ENCODE data around the gene NANOS3. TPM values are rescaled to one million over a fixed set of nuclear protein-coding genes. Genes with fewer than 3 reads are reported as not detected.
"Not testable (repeated sequence)": the region's sequence is repeated elsewhere in the genome, so short reads cannot be mapped to it uniquely, and the experiment has no call there.

NANOS3 gene
- total RNA-seq, 2 experiments from 2014 or later, result 0.48 TPM; not detected in 1

GRCh38 chr19:13847407-13848339, 29.3 kb upstream of the NANOS3 start:
- DNase-seq, result peak; percentile 85
- Mint-ChIP-seq H3K27me3 (no peaks in the 10 kb centered on the region), H3K4me1 (peaks cover 52% of the 10 kb centered on the region), H3K4me3 (peak overlapping the region; percentile 70), H3K27ac (peak overlapping the region; percentile 95), H3K36me3 (ENCODE audit: low read depth) (peaks cover 2% of the 10 kb centered on the region), H3K9me3 (no peaks in the 10 kb centered on the region)
- CTCF ChIA-PET, result interaction anchor here (1.0 to 8.8 kb wide), 6 partner anchors 9 to 45 kb away, joined by 3 to 69 read pairs (median 5); no protein-coding TSS in a partner anchor
- POLR2A ChIA-PET, result interaction anchor here (1.0 kb wide), 1 partner anchor 60 kb away, joined by 3 read pairs; no protein-coding TSS in a partner anchor

GRCh38 chr19:13848340-13848677, 28.6 kb upstream of the NANOS3 start:
- Mint-ChIP-seq H3K4me1 (peaks cover 52% of the 10 kb centered on the region), H3K27me3 (no peaks in the 10 kb centered on the region), H3K9me3 (no peaks in the 10 kb centered on the region), H3K36me3 (ENCODE audit: low read depth) (peaks cover 2% of the 10 kb centered on the region), H3K4me3 (no peak overlapping the region), H3K27ac (peak overlapping the region; percentile 74)
- ChIA-PET CTCF (interaction anchor here (1.3 to 8.8 kb wide), 3 partner anchors 12 to 64 kb away, joined by 3 to 69 read pairs (median 5); no protein-coding TSS in a partner anchor), POLR2A (no interaction called here)
- no peak for DNase-seq

GRCh38 chr19:13848798-13849676, 27.9 kb upstream of the NANOS3 start:
- Mint-ChIP-seq H3K27ac (peak overlapping the region; percentile 41), H3K9me3 (no peaks in the 10 kb centered on the region)

GRCh38 chr19:13849991-13850909, 26.7 kb upstream of the NANOS3 start:
- Mint-ChIP-seq H3K27ac (peak overlapping the region; percentile 54), H3K36me3 (ENCODE audit: low read depth) (peaks cover 2% of the 10 kb centered on the region), H3K4me3 (no peak overlapping the region), H3K27me3 (no peaks in the 10 kb centered on the region), H3K4me1 (peaks cover 34% of the 10 kb centered on the region), H3K9me3 (no peaks in the 10 kb centered on the region)
- POLR2A ChIA-PET, result no interaction called here
- peak; percentile 64 for DNase-seq
- CTCF ChIA-PET, result interaction anchor here (1.0 to 8.8 kb wide), 4 partner anchors 12 to 30 kb away, joined by 3 to 69 read pairs (median 4); no protein-coding TSS in a partner anchor

More at GRCh38 chr19:13848798-13849676, 27.9 kb upstream of the NANOS3 start:
- H3K27me3 Mint-ChIP-seq, result no peaks in the 10 kb centered on the region
- DNase-seq, result no peak
- ChIA-PET POLR2A (no interaction called here), CTCF (interaction anchor here (0.7 to 8.8 kb wide), 5 partner anchors 8 to 65 kb away, joined by 3 to 69 read pairs (median 3); no protein-coding TSS in a partner anchor)
- H3K4me1 Mint-ChIP-seq, result peaks cover 47% of the 10 kb centered on the region
- H3K36me3 Mint-ChIP-seq (ENCODE audit: low read depth), result peaks cover 2% of the 10 kb centered on the region
- no peak overlapping the region for H3K4me3 Mint-ChIP-seq

- no peaks in the 10 kb centered on the region for H3K27me3 Mint-ChIP-seq
- no peaks in the 10 kb centered on the region for H3K36me3 Mint-ChIP-seq (ENCODE audit: low read depth)
- H3K9me3 Mint-ChIP-seq, result no peaks in the 10 kb centered on the region
- no peak for DNase-seq
- H3K4me3 Mint-ChIP-seq, result no peak overlapping the region
- peak overlapping the region; percentile 33 for H3K27ac Mint-ChIP-seq
- ChIA-PET POLR2A (no interaction called here), CTCF (interaction anchor here (1.0 to 8.8 kb wide), 3 partner anchors 11 to 27 kb away, joined by 3 to 69 read pairs (median 4); no protein-coding TSS in a partner anchor)
- peaks cover 28% of the 10 kb centered on the region for H3K4me1 Mint-ChIP-seq
Observed at GRCh38 chr19:13850910-13851733, 25.8 kb upstream of the NANOS3 start.

- POLR2A ChIA-PET; H3K9me3 Mint-ChIP-seq; H3K36me3 Mint-ChIP-seq (ENCODE audit: low read depth); DNase-seq; H3K4me3 Mint-ChIP-seq; H3K27me3 Mint-ChIP-seq; H3K27ac Mint-ChIP-seq: not testable (repeated sequence)
- CTCF ChIA-PET, result interaction anchor here (0.6 to 8.8 kb wide), 3 partner anchors 10 to 27 kb away, joined by 3 to 69 read pairs (median 4); no protein-coding TSS in a partner anchor
- H3K4me1 Mint-ChIP-seq, result peaks cover 22% of the 10 kb centered on the region
Observed at GRCh38 chr19:13851734-13852114, 25.2 kb upstream of the NANOS3 start.

- CTCF ChIA-PET, result interaction anchor here (0.6 to 8.8 kb wide), 5 partner anchors 10 to 651 kb away, joined by 3 to 69 read pairs (median 4); no protein-coding TSS in a partner anchor
- H3K27me3 Mint-ChIP-seq; H3K4me3 Mint-ChIP-seq; POLR2A ChIA-PET; H3K27ac Mint-ChIP-seq; H3K9me3 Mint-ChIP-seq; DNase-seq; H3K36me3 Mint-ChIP-seq (ENCODE audit: low read depth): not testable (repeated sequence)
- H3K4me1 Mint-ChIP-seq, result peaks cover 21% of the 10 kb centered on the region
Observed at GRCh38 chr19:13852171-13852707, 24.7 kb upstream of the NANOS3 start.

GRCh38 chr19:13856497-13856896, 20.4 kb upstream of the NANOS3 start:
- Mint-ChIP-seq H3K4me3 (no peak overlapping the region), H3K9me3 (no peaks in the 10 kb centered on the region), H3K27ac (no peak overlapping the region), H3K36me3 (ENCODE audit: low read depth) (no peaks in the 10 kb centered on the region), H3K4me1 (peaks cover 16% of the 10 kb centered on the region), H3K27me3 (no peaks in the 10 kb centered on the region)
- ChIA-PET POLR2A (interaction anchor here (0.7 kb wide), 1 partner anchor 89 kb away, joined by 4 read pairs; no protein-coding TSS in a partner anchor), CTCF (interaction anchor here (0.9 to 1.8 kb wide), 3 partner anchors 7 to 43 kb away, joined by 3 to 7 read pairs (median 4); no protein-coding TSS in a partner anchor)
- no peak for DNase-seq

GRCh38 chr19:13859361-13859880, 17.5 kb upstream of the NANOS3 start:
- Mint-ChIP-seq H3K36me3 (ENCODE audit: low read depth) (no peaks in the 10 kb centered on the region), H3K27ac (no peak overlapping the region), H3K4me1 (peaks cover 35% of the 10 kb centered on the region), H3K4me3 (no peak overlapping the region), H3K27me3 (peaks cover 15% of the 10 kb centered on the region), H3K9me3 (no peaks in the 10 kb centered on the region)
- POLR2A ChIA-PET, result no interaction called here
- CTCF ChIA-PET, result interaction anchor here (1.2 to 5.5 kb wide), 5 partner anchors 9 to 664 kb away, joined by 3 to 69 read pairs (median 3); no protein-coding TSS in a partner anchor
- no peak for DNase-seq

GRCh38 chr19:13860679-13861391, 16.1 kb upstream of the NANOS3 start:
- H3K36me3 Mint-ChIP-seq (ENCODE audit: low read depth), result no peaks in the 10 kb centered on the region
- H3K9me3 Mint-ChIP-seq, result no peaks in the 10 kb centered on the region
- peak overlapping the region; percentile 80 for H3K4me3 Mint-ChIP-seq
- POLR2A ChIA-PET, result interaction anchor here (0.7 to 1.7 kb wide), 2 partner anchors 66 to 86 kb away, joined by 4 to 7 read pairs; partner anchors contain the start of genes C19orf53 and ZSWIM4
- CTCF ChIA-PET, result interaction anchor here (0.6 to 5.5 kb wide), 20 partner anchors 11 to 582 kb away, joined by 3 to 112 read pairs (median 7); partner anchors contain the start of genes ASF1B, C19orf53, MRI1 and NANOS3
- H3K4me1 Mint-ChIP-seq, result peaks cover 38% of the 10 kb centered on the region
- DNase-seq, result no peak
- peak overlapping the region; percentile 85 for H3K27ac Mint-ChIP-seq
- H3K27me3 Mint-ChIP-seq, result peaks cover 19% of the 10 kb centered on the region

Data from activated CD4-positive, alpha-beta T cell treated with anti-CD3 and anti-CD28 coated beads, Interleukin-2, amount 10 ng/mL, durations not matched to agents 7 days and 5 days (primary cell).